ENCODE data around the gene DARS2.

- TF ChIP-seq, protein P1, sequence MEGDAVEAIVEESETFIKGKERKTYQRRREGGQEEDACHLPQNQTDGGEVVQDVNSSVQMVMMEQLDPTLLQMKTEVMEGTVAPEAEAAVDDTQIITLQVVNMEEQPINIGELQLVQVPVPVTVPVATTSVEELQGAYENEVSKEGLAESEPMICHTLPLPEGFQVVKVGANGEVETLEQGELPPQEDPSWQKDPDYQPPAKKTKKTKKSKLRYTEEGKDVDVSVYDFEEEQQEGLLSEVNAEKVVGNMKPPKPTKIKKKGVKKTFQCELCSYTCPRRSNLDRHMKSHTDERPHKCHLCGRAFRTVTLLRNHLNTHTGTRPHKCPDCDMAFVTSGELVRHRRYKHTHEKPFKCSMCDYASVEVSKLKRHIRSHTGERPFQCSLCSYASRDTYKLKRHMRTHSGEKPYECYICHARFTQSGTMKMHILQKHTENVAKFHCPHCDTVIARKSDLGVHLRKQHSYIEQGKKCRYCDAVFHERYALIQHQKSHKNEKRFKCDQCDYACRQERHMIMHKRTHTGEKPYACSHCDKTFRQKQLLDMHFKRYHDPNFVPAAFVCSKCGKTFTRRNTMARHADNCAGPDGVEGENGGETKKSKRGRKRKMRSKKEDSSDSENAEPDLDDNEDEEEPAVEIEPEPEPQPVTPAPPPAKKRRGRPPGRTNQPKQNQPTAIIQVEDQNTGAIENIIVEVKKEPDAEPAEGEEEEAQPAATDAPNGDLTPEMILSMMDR (conservative IDR thresholded peaks at IDR 0.05; ENCODE audit: low read length): no peak
- no peak for TF ChIP-seq EZH2phosphoT487 (IDR thresholded peaks at IDR 0.05; ENCODE audit: borderline replicate concordance)
Observed at GRCh38 chr1:173861731-173862145, 37.3 kb downstream of the DARS2 start.

Measured in Loucy (cell line).